Activated naive CD4-positive, alpha-beta T cell treated with anti-CD3 and anti-CD28 coated beads, Interleukin-2, amount 50 U/mL, for 16 hours (primary cell): ENCODE results near the gene DNAAF8.

Experiments
- DNase-seq: peaks from one replicate; pipeline ENCODE4 v3.0.0-alpha.2; 2020

The DNAAF8 gene

DNA sequence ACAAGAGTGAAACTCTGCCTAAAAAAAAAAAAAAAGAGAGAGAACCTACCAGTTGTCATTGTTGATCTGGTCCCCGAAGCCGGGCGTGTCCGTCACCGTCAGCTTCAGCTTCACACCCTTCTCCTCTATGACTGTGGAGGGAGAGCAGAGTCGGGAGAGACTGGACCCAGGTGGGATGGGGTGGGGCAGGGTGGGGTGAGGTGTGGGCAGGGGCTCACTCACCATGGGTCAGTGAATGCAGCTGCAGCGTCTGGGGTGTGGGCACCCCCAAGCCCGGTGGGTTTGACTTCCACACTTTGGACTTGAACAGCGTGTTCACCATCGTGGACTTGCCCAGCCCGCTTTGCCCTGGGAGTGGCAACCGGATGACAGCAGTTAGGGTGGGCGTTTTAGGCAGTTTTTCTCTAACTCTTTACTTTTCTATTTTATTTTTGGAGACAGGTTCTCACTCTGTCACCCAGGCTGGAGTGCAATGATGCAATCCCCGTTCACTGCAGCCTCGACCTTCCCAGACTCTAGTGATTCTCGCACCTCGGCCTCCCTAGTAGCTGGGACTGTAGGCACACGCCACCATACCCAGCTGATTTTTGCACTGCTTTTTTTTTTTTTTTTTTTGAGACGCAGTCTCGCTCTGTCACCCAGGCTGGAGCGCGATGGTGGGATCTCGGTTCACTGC, 51.6 kb downstream of the DNAAF8 start:
- DNase-seq: no peak

DNA sequence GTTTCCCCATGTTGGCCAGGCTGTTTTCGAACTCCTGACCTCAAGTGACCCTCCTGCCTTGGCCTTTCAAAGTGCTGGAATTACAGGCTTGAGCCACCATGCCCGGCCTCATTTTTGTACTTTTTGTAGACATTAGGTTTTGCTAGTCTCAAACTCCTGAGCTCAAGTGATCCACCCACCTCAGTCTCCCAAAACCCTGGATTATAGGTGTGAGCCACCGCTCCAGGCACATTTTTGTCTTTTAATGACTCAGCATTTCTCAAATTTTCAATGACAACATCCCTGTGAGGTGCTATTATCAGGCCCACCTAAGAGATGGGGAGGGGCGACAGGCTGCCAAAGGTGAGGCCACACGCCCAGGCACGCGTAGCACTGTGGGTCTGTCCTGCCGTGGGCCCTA, 52.7 kb downstream of the DNAAF8 start:
- DNase-seq: no peak

DNA sequence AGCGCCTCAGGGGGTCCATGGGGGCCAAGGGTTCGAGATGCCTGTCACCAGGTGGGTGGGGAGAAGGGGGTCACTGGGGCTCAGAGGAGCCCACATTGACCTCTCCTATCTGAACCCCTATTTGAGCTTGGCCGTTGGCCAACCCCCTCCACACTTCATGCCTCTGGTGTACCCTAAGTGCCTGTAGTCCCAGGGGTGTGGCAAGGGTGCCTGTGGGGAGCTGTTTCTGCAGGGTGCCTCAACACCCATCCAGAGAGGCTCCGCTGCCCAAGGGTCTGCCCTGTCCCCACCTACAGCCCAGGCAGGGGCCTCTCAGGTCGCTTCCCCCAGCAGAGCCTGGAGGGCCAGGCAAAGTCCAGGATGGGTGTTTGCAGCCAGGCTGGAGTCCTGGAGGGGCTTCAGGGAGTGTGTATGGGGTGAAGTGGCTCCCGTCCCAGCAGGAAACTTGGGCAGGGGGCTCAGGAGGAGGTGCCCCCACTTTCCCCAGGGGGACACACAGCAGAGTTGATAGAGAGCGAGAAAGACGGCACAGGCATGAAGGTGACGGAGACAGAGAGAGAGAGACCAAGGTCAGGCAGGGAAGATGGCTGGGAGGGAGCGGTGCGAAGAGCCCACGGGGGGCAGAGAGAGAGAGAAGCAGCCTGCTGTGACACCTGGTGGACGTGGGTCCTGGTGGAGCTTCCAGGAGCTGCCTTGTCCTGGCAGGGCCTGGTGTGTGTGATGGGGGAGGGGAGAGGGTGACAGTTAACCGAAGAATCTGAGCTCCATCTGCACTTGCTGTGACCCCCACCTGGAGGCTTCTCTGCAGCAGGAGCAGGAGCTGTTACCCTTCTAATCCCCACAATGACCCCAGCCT, 53.5 kb downstream of the DNAAF8 start, which contains the start of gene SEPTIN12:
Gene SEPTIN12, minus strand, starts transcription at position 719 of the 856 bp plus-strand sequence. Its CDS starts 700 bp downstream, at position 19.
- DNase-seq: no peak

DNA sequence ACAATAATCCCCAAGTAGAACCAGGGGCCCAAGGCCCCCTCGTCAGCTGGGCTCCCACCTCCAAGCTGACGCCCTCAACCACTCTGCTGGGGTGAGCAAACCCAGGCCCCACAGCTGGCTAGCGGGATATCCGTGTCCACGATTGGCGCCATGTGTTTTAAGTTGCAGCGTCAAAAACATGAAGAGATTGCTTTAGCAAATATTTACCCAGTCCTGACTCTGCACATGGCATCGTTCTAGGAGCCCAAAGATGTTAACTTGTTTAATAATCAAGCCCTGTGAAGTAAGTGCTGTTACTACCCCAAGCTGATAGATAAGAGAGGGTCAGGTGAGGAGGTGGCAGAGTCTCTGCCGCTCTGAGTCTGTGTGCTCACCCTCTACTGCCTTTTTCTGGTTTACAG, 54.2 kb downstream of the DNAAF8 start:
- no peak for DNase-seq

DNA sequence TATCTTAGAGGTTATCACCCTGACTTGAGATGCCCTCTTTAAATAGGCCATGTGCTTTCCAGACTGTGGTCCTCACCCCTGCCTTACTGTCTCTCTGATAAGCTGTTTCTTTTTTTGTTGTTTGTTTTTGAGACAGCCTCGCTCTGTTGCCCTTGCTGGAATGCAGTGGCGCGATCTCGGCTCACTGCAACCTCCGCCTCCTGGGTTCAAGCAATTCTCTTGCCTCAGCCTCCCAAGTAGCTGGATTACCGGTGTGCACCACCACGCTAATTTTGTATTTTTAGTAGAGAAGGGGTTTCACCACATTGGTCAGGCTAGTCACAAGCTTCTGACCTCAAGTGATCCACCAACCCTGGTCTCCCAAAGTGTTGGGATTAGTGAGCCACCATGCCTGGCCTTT, 54.6 kb downstream of the DNAAF8 start:
- DNase-seq: no peak

DNA sequence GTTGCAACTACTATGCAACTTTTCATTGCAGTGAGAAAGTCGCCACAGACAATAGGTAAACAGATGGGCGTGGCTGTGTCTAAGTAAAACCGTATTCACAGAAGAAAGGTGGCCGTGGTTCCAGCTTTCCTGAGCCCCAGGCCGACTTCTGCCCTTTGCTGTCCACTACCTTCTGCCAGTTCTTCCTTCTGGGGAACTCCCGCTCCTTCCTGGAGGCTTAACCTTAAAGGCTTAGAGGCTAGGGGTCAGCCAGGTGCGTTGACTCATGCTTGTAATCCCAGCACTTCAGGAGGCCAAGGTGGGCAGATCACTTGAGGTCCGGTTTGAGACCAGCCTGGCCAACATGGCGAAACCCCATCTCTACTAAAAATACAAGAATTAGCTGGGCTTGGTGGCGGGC, 55.9 kb downstream of the DNAAF8 start:
- DNase-seq: no peak

DNA sequence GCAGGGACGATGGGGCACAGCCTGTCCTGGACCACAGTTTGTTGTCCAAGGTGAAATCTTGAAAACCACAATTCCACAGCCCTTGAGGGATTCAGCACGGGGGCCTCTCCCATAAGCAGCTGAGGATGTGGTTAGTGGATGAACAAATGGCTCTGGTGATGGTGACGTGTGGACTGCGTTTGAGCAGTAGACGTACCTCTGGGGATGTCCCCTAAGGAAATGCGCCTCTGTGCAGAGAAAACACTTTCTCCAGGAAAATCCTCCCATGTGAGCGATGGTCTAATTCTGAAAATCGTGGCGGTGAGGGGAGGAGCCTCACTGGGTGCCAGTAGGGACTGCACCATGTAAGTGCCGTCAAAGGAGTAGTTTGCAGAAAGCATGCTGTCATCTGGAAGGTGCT, 56.5 kb downstream of the DNAAF8 start:
- DNase-seq: no peak

DNA sequence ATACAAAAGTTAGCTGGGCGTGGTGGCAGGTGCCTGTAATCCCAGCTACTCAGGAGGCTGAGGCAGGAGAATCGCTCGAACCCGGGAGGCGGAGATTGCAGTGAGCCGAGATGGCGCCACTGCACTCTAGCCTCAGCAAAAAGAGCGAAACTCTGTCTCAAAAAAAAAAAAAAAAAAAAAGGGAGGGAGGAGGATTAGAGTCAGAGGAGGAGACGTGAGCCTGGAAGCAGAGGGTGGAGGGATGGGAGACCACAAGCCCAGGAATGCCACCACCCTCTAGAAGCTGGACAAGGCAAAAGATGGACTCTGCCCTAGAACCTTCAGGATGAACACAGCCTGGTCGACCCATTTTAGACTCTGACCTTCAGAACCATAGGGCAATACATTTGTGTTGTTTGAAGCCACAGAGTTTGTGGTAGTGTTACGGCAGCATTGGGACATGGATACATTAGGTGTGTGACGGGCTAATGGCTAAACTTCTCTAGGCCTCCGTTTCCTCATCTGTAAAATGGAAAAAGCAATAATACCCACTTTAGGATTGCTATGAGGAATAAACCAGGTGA, 58.7 kb downstream of the DNAAF8 start:
- no peak for DNase-seq

DNA sequence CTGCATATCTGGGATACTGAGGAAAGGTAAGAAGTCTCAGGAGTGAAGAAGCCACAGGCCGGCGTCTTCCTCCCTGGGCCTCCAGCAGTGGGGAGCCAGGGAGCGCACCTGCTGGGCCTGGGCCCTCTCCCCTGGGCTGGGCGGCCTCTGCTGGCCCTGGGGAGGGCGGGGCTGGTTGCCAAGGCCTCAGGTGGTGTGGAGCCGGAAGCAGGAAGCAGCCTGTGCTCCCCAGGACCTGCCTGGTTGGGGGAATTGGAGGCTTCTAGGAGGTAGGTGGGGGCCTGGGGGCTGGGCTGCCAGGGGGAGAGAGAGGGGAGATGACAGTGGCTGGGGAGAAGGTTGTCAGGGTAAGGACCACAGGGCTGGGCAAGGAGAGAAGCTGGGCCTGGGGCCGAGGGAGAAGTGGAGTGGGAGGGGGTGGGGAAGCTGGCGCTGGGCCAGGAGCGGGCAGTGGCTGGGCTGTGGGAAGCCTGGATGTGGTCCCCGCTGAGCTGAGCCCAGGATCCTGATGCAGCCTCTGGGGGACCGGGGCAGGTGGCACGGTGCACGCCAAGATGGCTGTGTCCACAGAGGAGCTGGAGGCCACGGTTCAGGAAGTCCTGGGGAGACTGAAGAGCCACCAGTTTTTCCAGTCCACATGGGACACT, 61.0 kb downstream of the DNAAF8 start, which contains the start of gene SMIM22:
Gene SMIM22, plus strand, starts transcription at position 189 of the 647 bp plus-strand sequence. Its CDS starts 366 bp downstream, at position 555.
- DNase-seq: no peak

DNA sequence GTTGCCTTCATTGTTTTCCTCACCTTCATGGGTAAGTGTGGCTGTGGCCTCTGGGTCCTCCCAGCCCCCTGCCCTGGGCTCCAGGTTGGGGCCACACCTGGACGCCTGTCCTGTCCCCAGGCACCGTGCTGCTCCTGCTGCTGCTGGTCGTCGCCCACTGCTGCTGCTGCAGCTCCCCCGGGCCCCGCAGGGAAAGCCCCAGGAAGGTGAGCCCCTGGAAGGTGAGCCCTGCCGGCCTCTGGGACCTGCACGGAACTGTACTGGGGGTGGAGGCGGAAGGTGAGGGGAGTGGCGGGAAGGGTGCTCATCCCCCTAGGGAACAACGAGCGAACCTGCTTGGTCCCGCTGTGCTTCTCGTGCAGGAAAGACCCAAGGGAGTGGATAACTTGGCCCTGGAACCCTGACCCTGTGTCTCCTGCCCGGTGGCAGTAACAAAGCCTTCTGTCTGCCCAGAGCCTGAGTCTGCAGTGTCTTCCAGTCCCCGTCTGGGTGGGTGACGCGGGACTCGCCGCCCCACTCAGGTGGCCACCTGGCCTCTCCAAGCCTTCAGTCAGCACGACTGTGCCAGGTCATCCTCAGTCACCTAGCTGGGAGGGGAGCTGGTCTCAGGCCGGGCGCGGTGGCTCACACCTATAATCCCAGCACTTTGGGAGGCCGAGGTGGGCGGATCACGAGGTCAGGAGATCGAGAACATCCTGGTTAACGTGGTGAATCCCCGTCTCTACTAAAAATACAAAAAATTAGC, 61.7 kb downstream of the DNAAF8 start:
- DNase-seq: no peak

DNA sequence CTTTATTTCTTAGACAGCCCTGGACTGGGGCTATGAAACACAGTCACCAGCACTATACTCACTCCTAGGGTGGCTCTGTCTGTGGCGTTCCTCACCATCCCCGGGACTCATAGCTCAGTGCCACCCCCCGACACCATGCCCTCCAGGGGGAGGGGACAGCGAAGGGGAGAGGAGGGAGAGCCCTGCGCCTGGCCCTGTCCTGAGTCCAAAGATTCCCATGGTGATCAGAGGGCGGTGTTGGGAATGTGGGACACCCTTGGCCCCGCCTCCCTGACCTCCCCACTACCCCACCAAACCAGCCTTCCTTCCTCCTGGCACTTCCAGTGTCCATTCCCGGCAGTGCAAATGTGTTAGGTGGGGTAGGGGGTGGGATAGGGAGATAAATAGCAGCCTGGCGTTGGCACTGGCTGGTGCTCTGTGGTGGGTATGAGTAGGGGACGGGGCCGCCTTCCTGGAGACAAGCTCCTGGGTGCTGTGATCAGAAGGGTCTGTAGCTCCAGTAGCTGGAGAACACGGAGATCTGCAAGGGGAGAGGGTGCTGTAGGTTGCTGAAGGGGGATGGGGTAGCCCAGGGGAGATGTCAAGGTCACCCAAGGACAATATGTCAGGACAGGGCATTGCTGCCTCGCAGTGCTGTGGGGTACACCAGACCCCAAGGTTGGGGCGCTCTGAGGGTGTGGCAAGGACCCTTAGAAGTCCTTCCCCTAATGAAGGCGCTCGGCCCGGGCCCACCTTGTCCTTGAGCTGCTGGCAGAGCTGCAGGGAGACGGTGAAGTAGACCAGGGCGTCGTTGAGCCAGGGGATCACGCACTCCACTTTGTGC, 62.9 kb downstream of the DNAAF8 start:
- DNase-seq: no peak

DNA sequence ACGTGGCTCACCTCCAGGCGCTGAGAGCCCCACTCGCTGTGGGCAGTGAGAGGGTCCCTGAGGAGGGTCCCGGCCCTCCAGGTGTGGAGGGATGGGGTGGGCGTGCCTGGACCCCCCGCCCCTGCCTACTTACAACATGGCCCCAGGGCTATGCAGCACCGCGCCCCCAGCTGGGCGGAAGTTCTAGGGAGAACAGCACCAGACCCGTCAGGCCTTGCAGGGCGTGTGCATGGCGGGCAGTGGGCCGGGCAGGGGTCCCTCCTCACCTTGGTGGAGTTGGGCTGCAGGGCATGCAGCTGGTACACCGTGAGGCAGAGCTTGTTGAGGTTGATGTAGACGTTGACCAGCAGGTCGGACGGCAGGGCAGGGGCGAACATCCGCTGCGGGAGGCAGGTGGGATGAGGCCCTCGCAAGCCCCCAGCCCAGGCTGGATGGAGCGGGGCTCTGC, 63.5 kb downstream of the DNAAF8 start:
- no peak for DNase-seq

DNA sequence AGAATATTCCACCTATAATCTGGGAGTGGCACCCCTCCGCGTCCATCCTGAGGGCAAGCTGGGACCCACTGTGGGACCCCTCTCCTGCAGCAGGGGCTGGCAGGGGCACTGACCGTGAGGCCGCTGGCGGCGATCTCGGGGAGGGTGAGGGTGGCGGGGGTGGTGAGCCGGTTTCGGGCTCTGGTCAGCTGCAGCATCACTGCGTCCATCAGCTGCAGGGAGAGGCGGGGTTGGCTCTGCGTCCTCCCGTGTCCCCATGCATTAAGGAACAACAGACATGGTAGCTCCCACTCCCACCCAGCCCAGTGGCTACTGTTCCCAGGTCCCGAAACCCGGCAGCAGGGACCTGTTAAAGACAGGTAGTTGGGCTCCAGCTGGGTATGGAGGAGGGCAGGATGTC, 64.1 kb downstream of the DNAAF8 start:
- no peak for DNase-seq
